WTC11 (cell line): ENCODE data around the gene MLH3.
"Not testable (repeated sequence)": the region's sequence is repeated elsewhere in the genome, so short reads cannot be mapped to it uniquely, and the experiment has no call there.

Source experiments
- ATF6 ChIP-seq: sonication (generic); formaldehyde crosslinking; IDR thresholded peaks from 2 replicates; pipeline ENCODE4 v1.8.1; 2023; ENCODE audit warnings: mild to moderate bottlenecking, missing genetic modification reagents
- CTCF ChIP-seq: fragments of 200-600 bp; IDR thresholded peaks from 2 replicates; pipeline ENCODE4 v1.8.0; 2022; ENCODE audit warnings: antibody characterized with exemption
- ESRRA ChIP-seq: sonication (generic); formaldehyde crosslinking; IDR thresholded peaks from 2 replicates; pipeline ENCODE4 v1.8.1; 2022; ENCODE audit warnings: mild to moderate bottlenecking, missing genetic modification reagents, borderline replicate concordance
- IRF1 ChIP-seq: sonication (generic); formaldehyde crosslinking; IDR thresholded peaks from 2 replicates; pipeline ENCODE4 v1.8.0; 2023; ENCODE audit warnings: missing genetic modification reagents
- MAX ChIP-seq: sonication (generic); formaldehyde crosslinking; IDR thresholded peaks from 2 replicates; pipeline ENCODE4 v1.8.0; 2022; ENCODE audit warnings: mild to moderate bottlenecking, missing genetic modification reagents
- SP1 ChIP-seq: sonication (generic); formaldehyde crosslinking; conservative IDR thresholded peaks from 2 replicates; pipeline ENCODE4 v1.8.1; 2022; ENCODE audit warnings: missing genetic modification reagents
- USF1 ChIP-seq: sonication (generic); formaldehyde crosslinking; IDR thresholded peaks from 2 replicates; pipeline ENCODE4 v1.8.0; 2022; ENCODE audit warnings: mild to moderate bottlenecking, missing genetic modification reagents
- USF2 ChIP-seq: sonication (generic); formaldehyde crosslinking; IDR thresholded peaks from 2 replicates; pipeline ENCODE4 v1.8.1; 2023; ENCODE audit warnings: mild to moderate bottlenecking, missing genetic modification reagents, moderate library complexity
- ZNF263 ChIP-seq: sonication (generic); formaldehyde crosslinking; IDR thresholded peaks from 2 replicates; pipeline ENCODE4 v1.8.1; 2022; ENCODE audit warnings: low read depth, mild to moderate bottlenecking, moderate library complexity, missing genetic modification reagents
- ZNF512 ChIP-seq: sonication (generic); formaldehyde crosslinking; IDR thresholded peaks from 2 replicates; pipeline ENCODE4 v1.8.1; 2022; ENCODE audit warnings: missing genetic modification reagents, borderline replicate concordance

- TF ChIP-seq CTCF; MAX (CRISPR knock-in tag); SP1 (CRISPR knock-in tag); USF1; ESRRA; USF2; ZNF512 (CRISPR knock-in tag); ZNF263 (CRISPR knock-in tag); IRF1 (CRISPR knock-in tag); ATF6 (CRISPR knock-in tag): not testable (repeated sequence)
Observed at GRCh38 chr14:75067765-75068164, 16.5 kb upstream of the MLH3 start.
